ENCODE results near the gene NOTCH4.

NOTCH4 gene

DNA sequence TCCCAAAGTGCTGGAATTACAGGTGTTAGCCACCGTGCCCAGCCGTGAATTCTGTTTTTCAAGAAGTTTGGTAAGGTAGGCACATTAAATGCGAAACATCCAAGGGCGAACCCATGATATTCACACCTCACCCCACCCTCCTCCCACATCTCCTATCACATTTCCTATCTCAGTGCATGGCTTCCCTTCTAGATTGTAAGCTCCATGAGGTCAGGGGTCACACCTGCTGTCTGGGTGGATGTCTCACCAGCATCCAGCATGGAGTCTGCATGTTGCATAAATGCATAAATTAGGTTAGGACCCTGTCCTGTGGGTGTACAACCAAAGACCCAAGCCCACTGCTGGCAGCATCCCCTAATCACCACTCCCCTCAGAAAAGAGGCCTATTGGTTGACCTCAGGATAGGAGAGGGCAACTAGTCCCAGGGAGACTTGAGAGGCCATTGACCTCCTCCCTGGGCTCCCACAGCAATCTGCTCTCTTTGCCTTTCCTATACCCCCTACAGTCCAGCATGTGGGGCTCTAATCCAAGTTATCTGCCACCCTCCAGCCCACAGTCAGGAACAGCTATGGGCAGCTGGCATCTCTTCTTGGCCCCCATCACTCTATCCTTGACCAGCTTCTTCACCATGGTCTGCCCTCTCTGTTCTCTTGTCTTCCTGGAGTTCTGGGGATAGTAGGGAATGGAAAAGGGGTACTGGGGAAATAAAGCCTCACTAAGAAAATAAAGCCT, 76.3 kb downstream of the NOTCH4 start:
- no peak for DNase-seq (ENCODE audit: extremely low read depth in 1 of 2, low read depth in 1 of 2)

DNA sequence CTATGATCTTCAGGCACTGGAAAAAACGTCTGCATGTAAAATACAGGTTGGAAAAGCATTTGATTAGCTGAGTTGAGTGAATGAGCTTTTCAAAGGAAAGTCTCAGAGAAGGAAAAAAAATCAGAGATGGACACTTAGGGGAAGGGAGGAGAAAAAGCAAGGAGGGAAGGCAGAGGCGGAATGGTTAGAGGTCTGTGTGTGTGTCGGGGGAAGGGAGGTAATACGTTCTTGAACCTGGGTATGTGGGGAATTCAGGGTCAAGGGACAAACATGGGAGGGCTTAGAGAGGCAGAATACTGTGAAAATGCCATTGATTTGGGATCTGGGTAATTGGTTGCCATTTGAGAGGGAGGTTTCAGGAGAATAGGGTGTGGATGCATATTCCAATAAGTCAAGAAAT, 77.2 kb downstream of the NOTCH4 start:
- DNase-seq (ENCODE audit: extremely low read depth in 1 of 2, low read depth in 1 of 2): no peak

DNA sequence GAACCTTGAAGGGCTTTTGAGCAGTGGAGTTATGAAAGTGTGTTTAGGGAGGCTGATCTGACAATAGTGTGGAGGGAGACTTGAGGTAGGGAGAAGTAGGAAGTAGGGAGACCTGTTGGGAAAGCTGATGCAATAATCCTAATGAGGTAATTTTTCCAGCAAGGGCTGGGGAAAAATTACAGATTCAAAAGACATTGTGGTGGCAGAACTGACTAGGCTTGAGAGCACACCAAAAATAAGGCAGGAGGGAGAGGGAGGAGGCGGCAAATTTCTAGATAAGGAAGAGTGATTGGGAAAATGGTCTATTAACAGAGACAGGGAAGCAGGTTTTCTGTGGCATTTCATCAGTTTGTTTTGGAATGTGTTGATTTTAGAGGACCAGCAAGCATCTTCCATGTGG, 77.6 kb downstream of the NOTCH4 start:
- no peak for DNase-seq (ENCODE audit: extremely low read depth in 1 of 2, low read depth in 1 of 2)

Data from stimulated activated CD8-positive, alpha-beta memory T cell treated with anti-CD3 and anti-CD28 coated beads, Interleukin-7, amount 100 ng/mL, for 48 hours (primary cell).